NCI-H1092 treated with DMSO at 0.1 percent for 48 hours (cell line): ENCODE measurements around the gene SND1.

ENCODE experiments used
- DNase-seq: peaks from one replicate; lab custom pipeline; 2025; lab: John Stamatoyannopoulos, UW

SND1 gene

GRCh38 chr7:127730658-127731276 lies 78.8 kb downstream of the SND1 start:
- no peak for DNase-seq

- DNase-seq, result no peak
These were observed 79.6 kb downstream of the SND1 start for GRCh38 chr7:127731431-127732080.

- DNase-seq, result no peak
These were observed 80.3 kb downstream of the SND1 start for GRCh38 chr7:127732306-127732705.

DNA sequence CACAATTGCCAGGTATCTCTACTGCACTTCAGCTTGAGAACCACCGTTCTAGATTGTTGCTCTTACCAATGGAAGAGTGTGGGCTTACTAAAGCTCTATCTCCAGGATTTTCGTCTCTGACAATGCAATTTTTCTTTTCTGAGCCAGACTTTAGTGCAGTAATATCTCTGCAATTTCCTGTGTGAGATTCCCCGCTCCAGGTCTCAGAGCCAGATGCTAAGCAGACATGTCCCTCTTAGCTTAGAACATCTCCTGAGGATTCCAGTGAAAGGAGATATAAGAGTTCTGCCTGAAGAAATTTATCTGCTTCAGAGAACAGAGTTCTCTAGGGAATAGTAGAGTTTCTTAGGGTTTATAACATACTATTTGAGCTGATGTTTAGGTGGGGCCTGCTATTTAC lies 82.0 kb downstream of the SND1 start:
- DNase-seq, result no peak

DNA sequence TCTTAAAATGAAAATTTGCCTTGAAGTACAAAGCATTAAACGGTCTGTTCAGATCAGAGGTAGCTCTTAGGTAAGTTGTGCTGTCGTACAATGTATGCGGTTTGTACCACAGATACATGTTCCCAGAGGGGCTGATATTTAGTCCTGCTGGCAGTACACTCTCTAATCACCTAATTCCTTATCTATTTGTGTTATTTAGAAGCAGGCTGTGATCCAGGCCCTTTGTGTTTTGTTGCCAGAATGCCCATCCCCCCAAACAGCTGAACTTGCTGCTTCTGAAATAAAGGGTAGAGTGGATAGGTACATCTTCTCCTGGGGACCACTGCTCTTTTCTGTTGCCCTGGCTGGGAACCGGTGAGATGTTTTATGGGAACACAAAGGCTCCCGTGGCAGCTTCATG lies 84.5 kb downstream of the SND1 start:
- no peak for DNase-seq

GRCh38 chr7:127738859-127739258 lies 86.9 kb downstream of the SND1 start:
- no peak for DNase-seq

- DNase-seq, result no peak
These were observed 89.9 kb downstream of the SND1 start for GRCh38 chr7:127741764-127742375.

DNA sequence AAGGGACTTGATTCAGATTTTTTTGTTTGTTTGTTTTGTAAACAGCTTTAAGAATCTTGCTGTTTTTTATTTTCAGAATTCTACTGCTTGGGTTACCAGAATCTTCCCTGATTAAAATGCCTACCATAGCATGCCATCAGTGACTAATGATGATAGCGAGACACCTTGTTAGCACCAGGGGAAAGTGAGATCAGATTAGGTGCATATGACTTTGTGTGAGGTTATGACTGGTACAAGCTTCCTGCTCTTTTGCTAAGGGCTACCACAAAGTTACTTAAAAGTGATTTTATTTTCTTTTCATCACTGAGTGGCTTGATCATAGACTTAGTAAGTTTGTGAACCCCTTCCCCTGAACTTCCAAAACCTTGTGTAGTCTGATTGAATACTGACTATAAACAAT lies 93.5 kb downstream of the SND1 start:
- no peak for DNase-seq

DNA sequence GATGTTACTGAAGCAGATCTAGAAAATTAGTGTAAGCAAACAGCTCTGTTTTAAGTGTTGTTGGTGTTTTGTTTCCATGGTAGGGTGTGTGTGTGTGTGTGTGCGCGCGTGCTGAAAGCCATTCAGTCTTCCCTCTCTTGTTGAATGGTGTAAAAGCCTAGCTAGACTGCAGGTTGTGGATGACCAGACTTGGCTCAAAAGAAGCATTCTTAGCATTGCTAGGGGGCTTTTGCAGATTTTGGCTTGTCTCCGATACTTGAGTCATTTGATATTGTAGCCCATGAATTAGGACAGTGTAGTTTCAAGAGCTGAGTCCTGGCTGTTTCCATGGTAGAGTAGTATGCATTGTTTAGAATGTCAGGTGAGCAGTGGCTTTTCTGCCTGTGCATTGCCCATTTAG lies 99.1 kb downstream of the SND1 start:
- no peak for DNase-seq

DNA sequence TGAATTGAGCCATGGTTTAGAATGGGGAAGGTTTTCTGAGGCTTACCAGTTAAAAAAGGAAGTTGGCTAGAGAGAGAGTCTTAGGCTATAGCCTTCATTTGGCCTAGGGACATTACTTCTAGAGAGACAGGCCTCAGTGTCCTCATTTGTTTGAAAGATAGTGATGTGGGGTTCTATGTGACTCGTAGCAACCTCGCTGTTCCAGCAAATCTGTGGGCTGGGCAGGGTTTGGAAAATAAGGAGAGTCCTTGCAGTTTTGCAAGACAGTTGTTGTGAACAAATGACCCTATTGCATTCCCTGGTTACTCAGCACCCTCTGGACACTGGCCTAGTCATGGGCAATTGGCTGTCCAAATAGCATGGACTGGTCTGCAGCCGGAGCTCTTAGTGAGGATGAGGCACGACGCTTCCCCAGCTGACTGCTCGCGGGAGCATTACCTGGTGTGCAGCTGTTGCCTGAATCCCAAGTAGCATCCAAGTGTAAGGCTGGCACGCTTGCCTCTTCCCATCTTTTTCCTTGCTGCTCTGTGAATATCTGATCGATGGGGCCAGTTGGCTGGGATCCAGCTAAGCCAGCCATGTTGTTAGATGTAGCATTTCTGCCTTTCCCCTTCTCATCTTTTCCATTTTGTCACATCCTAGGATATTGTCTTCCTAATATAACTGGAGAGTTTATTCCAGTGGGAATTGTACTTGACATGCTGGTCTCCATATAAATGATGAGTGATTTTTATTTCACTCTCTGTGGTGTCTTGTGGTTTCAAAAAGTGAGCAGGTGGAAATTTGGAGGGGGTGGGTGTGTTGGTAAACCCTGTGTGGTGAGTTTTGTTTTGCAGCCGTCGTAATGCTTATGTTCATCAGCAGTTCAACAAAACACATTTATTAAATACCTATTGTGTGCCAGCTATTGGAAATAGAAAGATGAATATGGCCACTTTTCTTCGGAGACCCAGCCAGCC lies 99.8 kb downstream of the SND1 start:
- no peak for DNase-seq

DNA sequence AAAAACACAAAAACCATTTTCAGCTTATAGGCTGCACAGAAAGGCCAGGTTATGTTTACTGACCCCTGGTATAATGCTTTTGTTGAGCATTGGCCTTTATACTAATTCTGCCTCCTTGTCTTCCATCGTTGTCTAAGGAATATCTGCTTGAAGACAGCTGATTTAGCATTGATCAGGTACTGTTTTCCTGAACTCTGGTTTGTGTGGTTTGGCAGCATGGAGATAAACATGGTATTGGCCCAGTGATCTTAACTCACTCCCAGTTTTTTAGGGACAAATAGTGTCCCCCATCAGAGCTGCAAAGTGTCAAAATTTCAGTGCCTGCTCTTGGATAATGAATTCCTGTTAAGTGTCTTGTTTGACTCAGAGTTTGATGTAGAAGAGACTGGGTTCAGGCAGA lies 100.8 kb downstream of the SND1 start:
- no peak for DNase-seq

GRCh38 chr7:127754457-127754856 lies 102.5 kb downstream of the SND1 start:
- DNase-seq, result no peak

- no peak for DNase-seq
These were observed 103.5 kb downstream of the SND1 start for GRCh38 chr7:127755521-127755920.

DNA sequence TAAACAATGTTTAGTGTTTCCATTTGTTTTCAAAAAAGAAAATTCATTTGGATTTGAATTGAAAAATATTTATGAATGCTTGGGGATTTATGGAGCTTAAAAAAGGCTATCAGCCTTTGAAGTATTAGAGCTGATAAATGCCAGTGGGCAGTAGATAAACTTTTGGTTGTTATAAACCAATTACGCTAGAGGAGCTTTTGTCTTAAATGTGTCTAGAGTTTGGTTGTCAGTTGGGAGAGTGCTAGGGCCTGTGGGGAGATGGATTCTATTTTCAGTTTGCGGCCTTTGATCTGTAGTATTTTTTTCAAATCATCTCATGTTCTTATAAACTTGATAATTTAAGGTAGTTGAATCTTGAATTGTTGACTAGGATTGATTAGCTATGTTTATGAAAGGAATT lies 104.0 kb downstream of the SND1 start:
- no peak for DNase-seq

GRCh38 chr7:127758105-127758504 lies 106.1 kb downstream of the SND1 start:
- no peak for DNase-seq

DNA sequence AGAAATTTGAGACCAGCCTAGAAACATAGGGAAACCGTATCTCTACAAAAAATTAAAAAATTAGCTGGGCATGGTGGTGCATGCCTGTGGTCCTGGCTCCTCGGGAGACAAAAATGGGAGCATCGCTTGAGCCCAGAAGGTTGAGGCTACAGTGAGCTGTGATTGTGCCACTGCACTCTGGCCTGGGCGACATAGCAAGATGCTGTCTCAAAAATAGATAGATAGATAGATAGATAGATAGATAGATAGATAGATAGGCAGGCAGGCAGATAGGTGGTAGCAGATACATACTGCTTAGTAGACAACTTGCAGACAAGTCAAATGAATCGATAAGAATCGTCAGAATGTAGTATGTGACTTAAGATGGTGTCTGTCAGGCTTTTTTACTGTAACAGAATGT lies 106.9 kb downstream of the SND1 start:
- DNase-seq, result no peak

- DNase-seq, result no peak
These were observed 108.0 kb downstream of the SND1 start for GRCh38 chr7:127759945-127760421.

DNA sequence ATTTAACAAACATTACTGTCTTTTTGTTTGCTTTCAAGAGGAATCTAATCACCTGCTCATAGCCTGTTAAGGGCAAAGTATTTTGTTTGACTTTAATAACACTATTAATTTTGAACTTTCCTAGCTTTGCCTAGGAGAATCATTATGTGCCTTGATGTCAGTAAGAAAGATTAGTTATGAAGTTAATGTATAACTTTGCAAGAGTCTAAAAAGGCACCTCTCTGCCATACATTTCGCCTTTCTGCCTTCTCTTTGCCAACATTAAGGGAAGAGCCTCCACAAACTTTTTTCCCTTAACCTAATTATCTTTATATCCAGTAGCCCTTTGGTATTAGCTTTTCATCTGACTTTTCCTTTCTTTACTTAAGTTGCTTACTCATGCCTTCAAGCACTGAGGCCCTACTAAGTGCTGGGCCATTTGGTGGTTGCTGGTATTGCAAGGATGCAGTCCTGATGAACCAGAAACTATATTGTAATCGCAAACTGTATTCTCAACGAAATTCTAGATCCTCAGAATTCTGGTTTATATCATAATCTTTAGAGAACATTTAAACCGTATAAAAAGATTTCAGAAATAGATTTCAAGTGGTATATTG lies 108.5 kb downstream of the SND1 start:
- DNase-seq, result no peak

DNA sequence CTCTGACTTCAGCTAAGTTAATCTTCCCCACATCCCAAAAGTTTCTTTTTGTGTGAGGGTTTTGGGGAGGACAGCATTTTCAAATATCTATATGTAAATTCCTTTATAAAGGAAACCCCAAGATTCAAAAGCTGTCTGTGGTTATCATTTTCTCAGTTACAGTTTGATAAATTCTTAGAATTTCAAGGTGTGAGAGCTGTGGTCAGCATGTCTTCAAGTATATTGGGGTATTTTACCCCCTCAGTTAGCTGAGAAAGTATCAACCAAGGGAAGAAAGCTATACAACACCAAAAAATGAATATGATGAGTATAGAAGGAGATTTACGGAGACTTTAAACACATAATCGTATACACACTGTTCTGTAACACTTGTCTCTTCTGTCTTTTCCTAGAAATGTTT lies 109.2 kb downstream of the SND1 start:
- no peak for DNase-seq

DNA sequence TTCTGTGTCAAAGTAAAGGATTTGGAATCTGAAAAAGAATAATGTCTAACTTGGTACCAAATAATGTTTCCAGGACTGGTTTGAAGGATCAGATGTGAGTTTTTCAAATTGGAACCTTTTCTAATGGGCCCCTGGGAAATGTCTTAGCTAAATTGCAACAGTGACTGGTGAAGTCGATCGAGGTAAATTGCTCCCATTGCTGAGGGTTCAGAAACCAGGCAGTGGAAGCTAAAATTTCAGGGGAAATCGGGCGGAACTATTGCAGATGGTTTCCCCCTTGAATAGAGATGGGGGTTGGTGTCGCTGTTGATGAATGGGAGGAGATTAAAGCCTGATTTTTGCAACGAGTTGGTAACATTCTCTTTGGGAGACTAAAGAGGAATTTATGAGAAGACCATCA lies 112.7 kb downstream of the SND1 start:
- no peak for DNase-seq

- no peak for DNase-seq
These were observed 113.2 kb downstream of the SND1 start for GRCh38 chr7:127765150-127765549.

DNA sequence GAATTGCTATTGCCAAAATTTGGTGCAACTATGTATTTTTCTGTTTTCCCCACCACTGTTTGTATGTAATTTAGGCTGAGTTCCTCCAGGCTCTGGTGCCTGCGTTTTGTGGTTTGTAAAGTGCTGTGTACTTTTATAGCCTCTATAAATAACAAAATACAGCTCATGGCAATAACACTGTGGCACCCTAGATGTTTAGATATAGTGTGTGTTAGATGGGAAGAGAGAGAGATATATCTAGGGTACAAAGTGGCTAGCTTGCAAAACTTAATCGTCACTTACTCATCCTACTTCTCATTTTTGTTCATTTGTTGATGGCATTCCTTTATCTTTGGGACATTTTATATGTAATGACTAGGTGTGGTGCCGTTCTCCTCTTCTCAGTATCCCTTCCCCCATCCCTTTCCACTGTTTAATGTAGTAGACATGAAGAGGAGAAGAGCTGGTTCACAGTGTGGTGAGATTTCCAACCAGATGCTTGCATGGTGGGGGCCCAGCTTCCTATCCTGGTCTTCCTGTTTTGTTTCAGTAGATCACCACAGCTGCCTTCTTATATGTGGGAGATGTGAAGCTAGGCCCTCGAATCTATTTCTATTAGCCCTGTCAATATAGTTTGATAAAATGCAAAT lies 115.0 kb downstream of the SND1 start:
- no peak for DNase-seq
